Type B pancreatic cell (in vitro differentiated cells): ENCODE measurements around the gene KIFC3. TPM values are rescaled to one million over a fixed set of nuclear protein-coding genes. Genes with fewer than 3 reads are reported as not detected.
"Not testable (repeated sequence)": the region's sequence is repeated elsewhere in the genome, so short reads cannot be mapped to it uniquely, and the experiment has no call there.

Experiments used
- DNase-seq: peaks from one replicate; pipeline ENCODE4 v3.0.0; 2021; ENCODE audit warnings: mixed read lengths; ENCODE audit not compliant: unreplicated experiment; ENCODE audit errors: extremely low spot score
- H3K27ac Mint-ChIP-seq: 2 replicates; pipeline ENCODE4 v1.8.0; 2021; ENCODE audit warnings: mild to moderate bottlenecking, mixed read lengths
- H3K27me3 Mint-ChIP-seq: 2 replicates; pipeline ENCODE4 v1.8.0; 2021; ENCODE audit warnings: mixed read lengths
- H3K36me3 Mint-ChIP-seq: 2 replicates; pipeline ENCODE4 v1.8.0; 2021; ENCODE audit warnings: mixed read lengths
- H3K4me1 Mint-ChIP-seq: one replicate; pipeline ENCODE4 v1.8.0; 2021; ENCODE audit warnings: mixed read lengths; ENCODE audit not compliant: unreplicated experiment
- H3K4me3 Mint-ChIP-seq: 2 replicates; pipeline ENCODE4 v1.8.0; 2021; ENCODE audit warnings: mild to moderate bottlenecking, mixed read lengths
- H3K9me3 Mint-ChIP-seq: 2 replicates; pipeline ENCODE4 v1.8.0; 2021; ENCODE audit warnings: mixed read lengths
- CTCF ChIP-seq: fragments of 200-600 bp; sonication (generic); conservative IDR thresholded peaks from 2 replicates; pipeline ENCODE4 v1.5.0; 2021; ENCODE audit warnings: antibody characterized with exemption, mild to moderate bottlenecking
- microRNA-seq: library from miRNA; unstranded; fragments of <30 nt; microRNA quantifications from one replicate; pipeline ENCODE4, GENCODE V29; 2020
- total RNA-seq: library from RNA; stranded (reverse); gene quantifications from 2 replicates; pipeline ENCODE4 v1.2.1, GENCODE V29; 2021; ENCODE audit warnings: low replicate concordance

KIFC3 gene
- total RNA-seq, 1 donor from 2014 or later: 27.3 TPM

- H3K27ac Mint-ChIP-seq: no peak overlapping the region
- no peak for DNase-seq
- no peaks in the 10 kb centered on the region for H3K9me3 Mint-ChIP-seq
- no peaks in the 10 kb centered on the region for H3K4me1 Mint-ChIP-seq
- no peaks in the 10 kb centered on the region for H3K36me3 Mint-ChIP-seq
- H3K27me3 Mint-ChIP-seq: no peaks in the 10 kb centered on the region
- TF ChIP-seq CTCF: no peak
- H3K4me3 Mint-ChIP-seq: no peak overlapping the region
These were observed 88.2 kb downstream of the KIFC3 start for GRCh38 chr16:57714047-57714446.

- no peak for TF ChIP-seq CTCF
- Mint-ChIP-seq H3K27me3 (no peaks in the 10 kb centered on the region), H3K27ac (no peak overlapping the region), H3K36me3 (no peaks in the 10 kb centered on the region), H3K9me3 (no peaks in the 10 kb centered on the region), H3K4me1 (no peaks in the 10 kb centered on the region), H3K4me3 (no peak overlapping the region)
- DNase-seq: no peak
These were observed 88.7 kb downstream of the KIFC3 start for GRCh38 chr16:57713596-57713995.

- H3K9me3 Mint-ChIP-seq, H3K4me1 Mint-ChIP-seq, H3K27me3 Mint-ChIP-seq, H3K4me3 Mint-ChIP-seq, DNase-seq, H3K27ac Mint-ChIP-seq, H3K36me3 Mint-ChIP-seq: not testable (repeated sequence)
These were observed 89.7 kb downstream of the KIFC3 start for GRCh38 chr16:57712569-57712968.

- Mint-ChIP-seq H3K27ac (no peak overlapping the region), H3K9me3 (no peaks in the 10 kb centered on the region), H3K4me1 (no peaks in the 10 kb centered on the region), H3K4me3 (no peak overlapping the region), H3K36me3 (no peaks in the 10 kb centered on the region), H3K27me3 (no peaks in the 10 kb centered on the region)
- DNase-seq: no peak
- no peak for TF ChIP-seq CTCF
These were observed 90.3 kb downstream of the KIFC3 start for GRCh38 chr16:57711993-57712392.

GRCh38 chr16:57711346-57711745 lies 90.9 kb downstream of the KIFC3 start:
- Mint-ChIP-seq H3K4me1 (no peaks in the 10 kb centered on the region), H3K9me3 (no peaks in the 10 kb centered on the region), H3K27me3 (no peaks in the 10 kb centered on the region), H3K4me3 (no peak overlapping the region), H3K27ac (no peak overlapping the region), H3K36me3 (no peaks in the 10 kb centered on the region)
- TF ChIP-seq CTCF: no peak
- no peak for DNase-seq

- no peaks in the 10 kb centered on the region for H3K36me3 Mint-ChIP-seq
- H3K9me3 Mint-ChIP-seq: no peaks in the 10 kb centered on the region
- DNase-seq: no peak
- H3K4me3 Mint-ChIP-seq: no peak overlapping the region
- H3K4me1 Mint-ChIP-seq: peaks cover under 1% of the 10 kb centered on the region
- no peak overlapping the region for H3K27ac Mint-ChIP-seq
- TF ChIP-seq CTCF: no peak
- H3K27me3 Mint-ChIP-seq: no peaks in the 10 kb centered on the region
These were observed 92.6 kb downstream of the KIFC3 start for GRCh38 chr16:57709663-57710062.

Small RNA genes lying within 50 kb of the gene (microRNA-seq; reads per million reads assigned to microRNA genes)
- not detected for gene MIR6772

Other genes with a start within 250 kb of the KIFC3 start
- 41.1 and 61.0 TPM in 2 replicates for gene ADGRG1, start 173.9 kb downstream of the KIFC3 start, total RNA-seq
- not detected in 2 replicates for gene ADGRG3, start 134.2 kb downstream of the KIFC3 start, total RNA-seq
- 0.69 and 7.4 TPM in 2 replicates for gene DRC7, start 107.7 kb downstream of the KIFC3 start, total RNA-seq
- gene KATNB1, start 66.7 kb downstream of the KIFC3 start, total RNA-seq: 20.2 and 31.7 TPM in 2 replicates
- 0.19 and 2.3 TPM in 2 replicates for gene CNGB1, start 168.6 kb upstream of the KIFC3 start, total RNA-seq
- 13.7 and 14.2 TPM in 2 replicates for gene ZNF319, start 198.2 kb upstream of the KIFC3 start, total RNA-seq
- gene USB1, start 198.9 kb upstream of the KIFC3 start, total RNA-seq: 39.7 and 42.9 TPM in 2 replicates
- gene MMP15, start 223.3 kb upstream of the KIFC3 start, total RNA-seq: 33.2 and 46.3 TPM in 2 replicates